ENCODE measurements around the gene HAT1. TPM values are rescaled to one million over a fixed set of nuclear protein-coding genes. Genes with fewer than 3 reads are reported as not detected.

The HAT1 gene
- total RNA-seq, 1 donor from 2014 or later: 52.2 TPM

- no peak for DNase-seq (ENCODE audit: low read depth)
Measured at GRCh38 chr2:172031536-172031935, 109.3 kb downstream of the HAT1 start.

Other genes with a start within 250 kb of the HAT1 start
- gene DYNC1I2, start 235.0 kb upstream of the HAT1 start, total RNA-seq: 141 and 164 TPM in 2 replicates
- 25.3 and 32.3 TPM in 2 replicates for gene SLC25A12, start 28.2 kb upstream of the HAT1 start, total RNA-seq
- gene METAP1D, start 77.5 kb downstream of the HAT1 start, total RNA-seq: 11.0 and 13.0 TPM in 2 replicates
- 0.78 and 0.94 TPM in 2 replicates for gene DLX1, start 163.0 kb downstream of the HAT1 start, total RNA-seq
- gene DLX2, start 180.4 kb downstream of the HAT1 start, total RNA-seq: 0.47 and 0.67 TPM in 2 replicates

Measured in myocyte (in vitro differentiated cells).